H1 (cell line): Measurements from ENCODE around the gene GPR63. TPM values are rescaled to one million over a fixed set of nuclear protein-coding genes. Genes with fewer than 3 reads are reported as not detected.

ENCODE experiments used
- CTCF ChIA-PET: fragments of 300-600 bp; sonication (Branson Sonifier 250); formaldehyde crosslinking; loops from one replicate; lab custom pipeline; 2021; ENCODE audit not compliant: partially characterized antibody; lab: Charles Lee
- POLR2A ChIA-PET: fragments of 300-600 bp; sonication (Branson Sonifier 250); formaldehyde crosslinking; loops from one replicate; lab custom pipeline; 2021; ENCODE audit warnings: inconsistent platforms; ENCODE audit not compliant: partially characterized antibody; lab: Charles Lee
- DNase-seq, 2 experiments: peaks; one replicate each; pipeline versions ENCODE4 v3.0.0 to v3.0.0-alpha.2; 2010 to 2022; ENCODE audit warnings: low spot score in 2 of 2, low read depth in 1 of 2, mixed read lengths in 1 of 2
- FAIRE-seq: peaks from 2 replicates; lab custom pipeline; 2011; peaks lifted over from hg19 to GRCh38; lab: Jason Lieb, UNC
- H2AFZ ChIP-seq: 2 replicates; pipeline ENCODE4 v1.8.1; 2012; ENCODE audit warnings: low read length, inconsistent platforms
- H2AK5ac ChIP-seq: 2 replicates; pipeline ENCODE4 v1.6.1; 2013; ENCODE audit warnings: low read depth, low read length
- H2BK120ac ChIP-seq: replicated peaks from 2 replicates; pipeline ENCODE3; 2013; ENCODE audit warnings: low read depth, low read length, inconsistent platforms
- H2BK12ac ChIP-seq: 2 replicates; pipeline ENCODE4 v1.6.1; 2013; ENCODE audit warnings: low read depth, low read length
- H2BK15ac ChIP-seq: 2 replicates; pipeline ENCODE4 v1.6.1; 2013; ENCODE audit warnings: low read length
- H2BK20ac ChIP-seq: 2 replicates; pipeline ENCODE4 v1.6.1; 2013; ENCODE audit warnings: low read length
- H2BK5ac ChIP-seq: 2 replicates; pipeline ENCODE4 v1.6.1; 2013; ENCODE audit warnings: low read depth, low read length
- H3K14ac ChIP-seq: 2 replicates; pipeline ENCODE4 v1.6.1; 2013; ENCODE audit warnings: inconsistent platforms; ENCODE audit not compliant: insufficient read length
- H3K18ac ChIP-seq: 2 replicates; pipeline ENCODE4 v1.6.1; 2013; ENCODE audit warnings: low read length; ENCODE audit errors: extremely low read depth
- H3K23ac ChIP-seq: 2 replicates; pipeline ENCODE4 v1.6.1; 2013; ENCODE audit warnings: inconsistent platforms; ENCODE audit not compliant: insufficient read length
- H3K23me2 ChIP-seq: 2 replicates; pipeline ENCODE4 v1.6.1; 2013; ENCODE audit warnings: low read depth, low read length
- H3K27ac ChIP-seq: 2 replicates; pipeline ENCODE4 v1.6.1; 2011; ENCODE audit warnings: low read depth, low read length, inconsistent platforms
- H3K27me3 ChIP-seq, 4 experiments: replicated peaks in 1 of 4; 1 replicate in 1 of 4; 2 replicates in 3 of 4; pipeline versions ENCODE4 v1.6.1 to v1.8.1; 2011 to 2013; ENCODE audit warnings: low read length in 3 of 4, mild to moderate bottlenecking in 3 of 4, inconsistent platforms in 2 of 4, mixed read lengths in 2 of 4, moderate library complexity in 1 of 4; ENCODE audit not compliant: control insufficient read depth in 3 of 4, insufficient read depth in 3 of 4; ENCODE audit errors: extremely low read depth in 1 of 4
- H3K36me3 ChIP-seq, 4 experiments: 2 replicates each; pipeline versions ENCODE4 v1.6.1 to v1.8.1; 2011 to 2013; ENCODE audit warnings: mild to moderate bottlenecking in 4 of 4, low read length in 3 of 4, moderate library complexity in 2 of 4, control low read depth in 1 of 4, inconsistent platforms in 1 of 4; ENCODE audit not compliant: insufficient read depth in 4 of 4, control insufficient read depth in 2 of 4
- H3K4ac ChIP-seq: replicated peaks from 2 replicates; pipeline ENCODE3; 2013; ENCODE audit warnings: low read length, low read depth, mixed read lengths, inconsistent platforms; ENCODE audit not compliant: insufficient read length
- H3K4me1 ChIP-seq, 4 experiments: replicated peaks in 1 of 4; 1 replicate in 1 of 4; 2 replicates in 3 of 4; pipeline versions ENCODE4 v1.6.1 to v1.8.1; 2011 to 2013; ENCODE audit warnings: low read length in 3 of 4, inconsistent platforms in 2 of 4, mixed read lengths in 1 of 4; ENCODE audit not compliant: insufficient read depth in 4 of 4, control insufficient read depth in 3 of 4
- H3K4me2 ChIP-seq, 2 experiments: 2 replicates each; pipeline versions ENCODE4 v1.6.1 to v1.8.1; 2011 to 2013; ENCODE audit warnings: low read depth in 2 of 2, low read length in 2 of 2, control low read depth in 1 of 2, inconsistent platforms in 1 of 2, mild to moderate bottlenecking in 1 of 2; ENCODE audit not compliant: insufficient read depth in 1 of 2
- H3K4me3 ChIP-seq, 4 experiments: fragments of 200-600, 300-600 bp in 1 of 4; sonication (generic), shearing (Covaris generic), sonication (Bioruptor Twin) in 1 of 4; 2 replicates each; pipeline versions ENCODE4 v1.5.1 to v1.8.1; 2011 to 2016; ENCODE audit warnings: low read length in 4 of 4, low read depth in 3 of 4, control low read depth in 2 of 4, inconsistent platforms in 2 of 4, mild to moderate bottlenecking in 2 of 4, mixed read lengths in 1 of 4, moderate library complexity in 1 of 4; ENCODE audit not compliant: insufficient read depth in 2 of 4; ENCODE audit errors: extremely low read depth in 1 of 4
- H3K56ac ChIP-seq: replicated peaks from 2 replicates; pipeline ENCODE3; 2013; ENCODE audit warnings: low read depth, mild to moderate bottlenecking, mixed read lengths, low read length, inconsistent platforms; ENCODE audit not compliant: insufficient read length
- H3K79me1 ChIP-seq: 2 replicates; pipeline ENCODE4 v1.6.1; 2013; ENCODE audit warnings: low read depth, low read length, control low read depth
- H3K79me2 ChIP-seq, 2 experiments: 2 replicates each; pipeline versions ENCODE4 v1.6.1 to v1.8.1; 2012 to 2013; ENCODE audit warnings: low read length in 2 of 2, mild to moderate bottlenecking in 2 of 2, inconsistent platforms in 1 of 2; ENCODE audit not compliant: insufficient read depth in 2 of 2, control insufficient read depth in 1 of 2
- H3K9ac ChIP-seq, 4 experiments: replicated peaks in 1 of 4; 1 replicate in 1 of 4; 2 replicates in 3 of 4; pipeline versions ENCODE4 v1.6.1 to v1.8.1; 2011 to 2013; ENCODE audit warnings: low read depth in 3 of 4, low read length in 3 of 4, control low read depth in 2 of 4, mild to moderate bottlenecking in 2 of 4, moderate library complexity in 2 of 4, inconsistent platforms in 1 of 4; ENCODE audit errors: extremely low read depth in 1 of 4
- H3K9me3 ChIP-seq, 2 experiments: 2 replicates each; pipeline versions ENCODE4 v1.6.1 to v1.8.1; 2012 to 2013; ENCODE audit warnings: mild to moderate bottlenecking in 2 of 2, moderate library complexity in 2 of 2, control low read depth in 1 of 2, inconsistent platforms in 1 of 2, low read depth in 1 of 2, low read length in 1 of 2, mixed read lengths in 1 of 2; ENCODE audit not compliant: insufficient read depth in 2 of 2
- H4K20me1 ChIP-seq, 2 experiments: replicated peaks in 1 of 2; 2 replicates each; pipeline versions ENCODE3 to v1.8.1; 2011 to 2013; ENCODE audit warnings: inconsistent platforms in 2 of 2, low read length in 2 of 2, mild to moderate bottlenecking in 1 of 2; ENCODE audit not compliant: insufficient read depth in 2 of 2, control insufficient read depth in 1 of 2
- H4K5ac ChIP-seq: 2 replicates; pipeline ENCODE4 v1.6.1; 2013; ENCODE audit warnings: low read length, low read depth, mixed read lengths, inconsistent platforms; ENCODE audit not compliant: insufficient read length
- H4K8ac ChIP-seq: 2 replicates; pipeline ENCODE4 v1.8.0; 2013; ENCODE audit warnings: mild to moderate bottlenecking, moderate library complexity, low read length, inconsistent platforms; ENCODE audit not compliant: insufficient read depth; ENCODE audit errors: extremely low read depth
- H4K91ac ChIP-seq: replicated peaks from 2 replicates; pipeline ENCODE3; 2013; ENCODE audit warnings: low read length, mixed read lengths, inconsistent platforms; ENCODE audit not compliant: insufficient read length
- CHD1 ChIP-seq: IDR thresholded peaks from 2 replicates; pipeline ENCODE4 v1.6.1; 2012; ENCODE audit warnings: low read depth, low read length, improper control_type of control experiment
- JUN ChIP-seq: IDR thresholded peaks from 2 replicates; pipeline ENCODE4 v1.6.1; 2011; ENCODE audit warnings: low read depth, mild to moderate bottlenecking, improper control_type of control experiment, low read length
- MAX ChIP-seq: IDR thresholded peaks from 2 replicates; pipeline ENCODE4 v1.6.1; 2012; ENCODE audit warnings: inconsistent platforms
- WGBS, 2 experiments: shearing (Covaris generic) in 1 of 2; methylation state at CpG; one replicate each; pipeline versions ENCODE4 v1.1.6 to v1.1.7; 2013 to 2015; ENCODE audit warnings: low lambda C conversion rate in 2 of 2, mixed read lengths in 2 of 2, inconsistent platforms in 1 of 2, low coverage in 1 of 2, missing lambda C conversion rate in 1 of 2; ENCODE audit not compliant: insufficient replicate concordance in 2 of 2, insufficient coverage in 1 of 2, insufficient read length in 1 of 2; ENCODE audit errors: extremely low coverage in 1 of 2, missing lambda C conversion rate in 1 of 2; 5-methylcytosine and 5-hydroxymethylcytosine counted together
- polyA plus RNA-seq, 7 experiments: library from polyadenylated mRNA; depleted of rRNA in 3 of 7; stranded (reverse) in 5 of 7; unstranded in 2 of 7; fragments of >200 nt in 5 of 7; fragments of 200-250 nt in 2 of 7; gene quantifications; 1 replicate in 5 of 7; 2 replicates in 1 of 7; 4 replicates in 1 of 7; pipeline versions ENCODE4 v1.2.1 to v1.2.3, GENCODE V29; 2011 to 2013; ENCODE audit warnings: missing spikeins in 2 of 7, mixed read lengths in 2 of 7
- total RNA-seq: library from RNA; stranded (reverse); fragmentation: NEBNext Ultra II Directional; extraction: Animal tissue kit (Norgen Biotek cat#: 25700); gene quantifications from 2 replicates; pipeline ENCODE4 v1.2.1, GENCODE V29; 2021

Gene GPR63
- total and polyA plus RNA-seq, 2 of the 8 experiments (the other 6 are each of a cell fraction or from before 2014, with no cell fraction given): 6.1 to 11.6 TPM

DNA sequence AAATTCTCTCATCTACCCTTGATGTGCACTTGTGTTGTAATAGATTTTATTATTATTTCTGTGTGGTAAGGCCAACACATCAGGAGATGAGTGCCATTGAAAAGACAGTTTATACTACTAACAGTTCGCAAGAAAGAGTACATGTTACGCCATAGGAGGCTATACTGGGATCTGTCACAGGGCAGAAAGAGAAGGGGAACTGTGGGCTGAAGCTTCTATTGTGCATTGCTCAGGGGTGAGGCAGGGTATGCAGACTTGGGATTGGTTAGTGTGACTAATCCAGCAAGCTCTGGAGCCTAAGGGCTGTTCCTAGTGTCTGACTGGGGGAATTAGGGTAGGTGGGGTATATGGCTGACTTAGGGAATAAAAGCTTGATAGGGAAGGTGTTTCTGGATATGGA is 50.9 kb downstream of the GPR63 start:
- Histone ChIP-seq H3K14ac (no peak overlapping the region), H3K4me1 (peaks cover 0 to 9% (median 2%) of the 10 kb centered on the region in 4 experiments; a peak in 2 of 7 replicates), H3K23ac (no peak overlapping the region), H2BK20ac (no peak overlapping the region), H2AK5ac (no peak overlapping the region), H3K79me2 (no peaks in the 10 kb centered on the region), H4K91ac (no peak overlapping the region), H3K4ac (no peak overlapping the region), H3K27ac (no peak overlapping the region), H3K4me3 (no peak overlapping the region), H3K27me3 (no peaks in the 10 kb centered on the region), H3K36me3 (no peaks in the 10 kb centered on the region), H2BK120ac (no peak overlapping the region), H3K9me3 (peaks cover 0 to 2% of the 10 kb centered on the region in 2 experiments; a peak in 1 of 4 replicates), H2BK12ac (no peak overlapping the region), H4K20me1 (no peaks in the 10 kb centered on the region), H3K79me1 (no peaks in the 10 kb centered on the region), H3K4me2 (no peak overlapping the region), H4K8ac (no peak overlapping the region), H4K5ac (no peak overlapping the region), H2BK15ac (no peak overlapping the region), H3K23me2 (no peaks in the 10 kb centered on the region), H3K9ac (no peak overlapping the region), H2AFZ (no peak overlapping the region), H2BK5ac (no peak overlapping the region), H3K18ac (no peak overlapping the region), H3K56ac (no peak overlapping the region)
- 0 out of 2 replicates have a peak, but pooled peaks have one; percentile 1 for TF ChIP-seq MAX
- TF ChIP-seq JUN: no peak
- no peak for TF ChIP-seq CHD1
- POLR2A ChIA-PET: interaction anchor here (1.0 kb wide), 1 partner anchor 12 kb away, joined by 3 read pairs; no protein-coding TSS in a partner anchor
- DNase-seq (no peak), FAIRE-seq (no peak)
- CTCF ChIA-PET: interaction anchor here (1.1 kb wide), 1 partner anchor 21 kb away, joined by 3 read pairs; no protein-coding TSS in a partner anchor
- WGBS, 2 experiments: 88% methylated on average over 2 of the region's 2 CpGs; no CpG with 5 or more reads in 1 of the 2 experiments
